ENCODE measurements around the gene RHOT1. TPM values are rescaled to one million over a fixed set of nuclear protein-coding genes. Genes with fewer than 3 reads are reported as not detected.

Gene RHOT1
- total RNA-seq, 1 donor from 2014 or later: 26.2 TPM

DNA sequence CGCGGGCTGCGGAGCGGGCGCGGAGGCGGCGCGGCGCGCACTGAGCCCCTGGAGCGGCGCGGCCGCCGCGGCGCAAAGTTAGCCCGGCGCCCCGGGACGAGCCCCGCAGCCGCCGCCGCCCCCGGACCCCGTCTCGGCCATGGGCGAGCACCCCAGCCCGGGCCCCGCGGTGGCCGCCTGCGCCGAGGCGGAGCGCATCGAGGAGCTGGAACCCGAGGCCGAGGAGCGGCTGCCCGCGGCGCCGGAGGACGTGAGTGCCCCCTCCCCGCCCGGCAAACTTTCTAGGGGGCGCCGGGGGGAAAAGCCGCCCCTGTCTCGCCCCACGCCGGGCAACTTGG, 123.7 kb downstream of the RHOT1 start:
- Mint-ChIP-seq H3K4me3 (no peak overlapping the region), H3K9me3 (no peaks in the 10 kb centered on the region), H3K4me1 (ENCODE audit: unreplicated experiment) (peaks cover 29% of the 10 kb centered on the region), H3K27ac (no peak overlapping the region), H3K36me3 (no peaks in the 10 kb centered on the region), H3K27me3 (peaks cover 84% of the 10 kb centered on the region)
- TF ChIP-seq, protein P1, sequence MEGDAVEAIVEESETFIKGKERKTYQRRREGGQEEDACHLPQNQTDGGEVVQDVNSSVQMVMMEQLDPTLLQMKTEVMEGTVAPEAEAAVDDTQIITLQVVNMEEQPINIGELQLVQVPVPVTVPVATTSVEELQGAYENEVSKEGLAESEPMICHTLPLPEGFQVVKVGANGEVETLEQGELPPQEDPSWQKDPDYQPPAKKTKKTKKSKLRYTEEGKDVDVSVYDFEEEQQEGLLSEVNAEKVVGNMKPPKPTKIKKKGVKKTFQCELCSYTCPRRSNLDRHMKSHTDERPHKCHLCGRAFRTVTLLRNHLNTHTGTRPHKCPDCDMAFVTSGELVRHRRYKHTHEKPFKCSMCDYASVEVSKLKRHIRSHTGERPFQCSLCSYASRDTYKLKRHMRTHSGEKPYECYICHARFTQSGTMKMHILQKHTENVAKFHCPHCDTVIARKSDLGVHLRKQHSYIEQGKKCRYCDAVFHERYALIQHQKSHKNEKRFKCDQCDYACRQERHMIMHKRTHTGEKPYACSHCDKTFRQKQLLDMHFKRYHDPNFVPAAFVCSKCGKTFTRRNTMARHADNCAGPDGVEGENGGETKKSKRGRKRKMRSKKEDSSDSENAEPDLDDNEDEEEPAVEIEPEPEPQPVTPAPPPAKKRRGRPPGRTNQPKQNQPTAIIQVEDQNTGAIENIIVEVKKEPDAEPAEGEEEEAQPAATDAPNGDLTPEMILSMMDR (conservative IDR thresholded peaks at IDR 0.05): no peak
- no peak for DNase-seq (ENCODE audit: extremely low spot score, unreplicated experiment)

DNA sequence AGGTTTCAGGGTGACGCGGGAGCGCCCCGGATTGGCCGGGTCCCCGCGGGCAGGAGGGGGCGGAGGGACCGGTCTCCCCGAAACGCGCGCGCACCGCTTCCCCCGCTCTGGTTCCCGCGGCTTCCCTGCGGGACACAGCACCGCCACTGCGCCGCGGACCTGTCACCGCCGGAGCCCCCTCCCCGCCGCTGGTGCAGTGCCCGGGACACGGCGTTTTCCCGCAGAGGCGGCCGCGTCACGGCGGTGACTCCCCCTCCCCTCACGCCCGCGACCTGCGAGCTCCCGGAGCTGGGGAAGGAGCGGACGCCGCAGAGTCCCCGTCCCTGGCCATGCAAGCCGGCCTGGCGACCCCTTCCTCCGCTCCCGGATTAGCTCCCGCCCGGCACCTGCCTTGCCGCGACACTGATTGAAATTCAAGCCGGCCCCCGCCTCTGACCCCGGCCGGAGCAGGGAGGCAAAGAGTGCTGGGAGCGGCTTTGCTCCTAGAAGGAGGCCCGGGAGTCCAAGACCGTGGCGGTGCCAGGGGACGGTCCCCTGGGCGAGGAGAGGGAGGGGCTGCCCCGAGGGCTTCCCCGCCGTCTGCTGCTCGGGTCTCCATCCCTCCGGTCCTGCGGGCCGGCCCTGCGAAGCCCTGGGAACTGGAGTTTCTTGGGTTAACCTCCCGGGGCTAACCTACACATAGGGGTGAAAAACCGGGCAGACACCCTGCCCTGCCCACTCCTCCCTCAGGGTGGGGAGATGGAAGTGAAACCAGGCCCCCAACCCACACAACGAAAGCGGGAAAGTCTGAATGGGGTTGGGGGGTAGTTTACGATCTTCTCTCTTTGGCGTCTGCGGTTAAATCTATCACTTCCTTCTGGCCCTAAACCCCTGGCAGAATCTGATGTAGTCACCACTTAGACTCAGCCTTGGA, 124.3 kb downstream of the RHOT1 start:
- H3K36me3 Mint-ChIP-seq: no peaks in the 10 kb centered on the region
- H3K4me3 Mint-ChIP-seq: peak overlapping the region; percentile 84
- peaks cover 83% of the 10 kb centered on the region for H3K27me3 Mint-ChIP-seq
- H3K27ac Mint-ChIP-seq: peak overlapping the region; percentile 85
- no peak for DNase-seq (ENCODE audit: extremely low spot score, unreplicated experiment)
- peaks cover 23% of the 10 kb centered on the region for H3K4me1 Mint-ChIP-seq (ENCODE audit: unreplicated experiment)
- no peaks in the 10 kb centered on the region for H3K9me3 Mint-ChIP-seq
- TF ChIP-seq, protein P1 (conservative IDR thresholded peaks at IDR 0.05): no peak

DNA sequence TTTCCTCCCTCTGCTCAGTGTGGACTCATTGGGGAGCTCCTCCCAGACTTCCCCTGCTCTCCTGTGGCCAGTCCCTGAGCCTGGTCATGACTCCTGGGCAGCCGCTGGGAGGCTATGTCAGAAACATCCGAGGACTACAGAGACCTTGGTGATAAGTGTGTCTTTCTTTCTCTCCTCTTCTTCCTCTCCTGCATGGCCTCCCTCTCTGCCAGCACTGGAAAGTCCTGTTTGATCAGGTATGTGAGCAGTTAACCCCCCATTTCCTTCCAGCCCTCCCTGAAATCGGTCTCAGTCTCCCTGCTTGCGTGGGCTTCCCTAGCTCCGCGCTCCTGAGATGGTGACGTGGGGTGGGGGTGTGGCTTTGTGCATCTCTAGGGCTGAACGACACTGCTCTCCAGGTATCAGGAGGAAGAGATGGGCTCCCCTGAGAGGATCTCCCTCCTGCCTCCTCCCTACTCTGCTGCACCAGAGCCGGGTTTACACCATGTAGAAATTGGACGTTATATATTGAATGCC, 125.4 kb downstream of the RHOT1 start:
- Mint-ChIP-seq H3K27me3 (peaks cover 81% of the 10 kb centered on the region), H3K27ac (peak overlapping the region; percentile 85), H3K4me1 (ENCODE audit: unreplicated experiment) (peaks cover 18% of the 10 kb centered on the region), H3K36me3 (no peaks in the 10 kb centered on the region), H3K9me3 (no peaks in the 10 kb centered on the region), H3K4me3 (peak overlapping the region; percentile 84)
- TF ChIP-seq, protein P1 (conservative IDR thresholded peaks at IDR 0.05): no peak
- no peak for DNase-seq (ENCODE audit: extremely low spot score, unreplicated experiment)

DNA sequence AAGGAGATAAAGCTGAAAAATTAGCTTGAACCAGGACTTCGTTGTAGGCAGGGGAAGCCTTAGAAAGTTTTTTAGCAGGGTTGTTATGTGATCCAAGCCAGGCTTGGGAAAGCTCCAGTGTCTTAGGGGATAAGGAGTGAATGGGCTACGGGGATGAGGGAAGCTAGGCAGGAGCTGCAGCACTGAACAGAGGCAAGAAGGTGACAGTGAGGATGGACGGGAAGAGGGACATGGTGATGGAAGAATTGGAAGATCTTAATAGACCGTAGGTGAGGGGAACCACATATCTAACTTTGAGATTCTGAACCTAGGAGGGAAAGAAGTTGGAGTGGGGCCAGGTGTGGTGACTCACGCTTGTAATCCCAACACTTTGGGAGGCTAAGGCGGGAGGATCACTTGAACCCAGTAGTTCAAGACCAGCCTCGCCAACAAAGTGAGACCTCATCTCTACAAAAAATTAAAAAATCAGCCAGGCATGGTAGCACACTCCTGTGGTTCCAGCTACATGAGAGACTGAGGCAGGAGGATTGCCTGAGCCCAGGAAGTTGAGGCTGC, 126.5 kb downstream of the RHOT1 start:
- TF ChIP-seq, protein P1 (conservative IDR thresholded peaks at IDR 0.05): no peak
- Mint-ChIP-seq H3K27me3 (peaks cover 71% of the 10 kb centered on the region), H3K4me3 (peak overlapping the region; percentile 84), H3K4me1 (ENCODE audit: unreplicated experiment) (peaks cover 18% of the 10 kb centered on the region), H3K27ac (no peak overlapping the region), H3K9me3 (no peaks in the 10 kb centered on the region), H3K36me3 (no peaks in the 10 kb centered on the region)
- DNase-seq (ENCODE audit: extremely low spot score, unreplicated experiment): no peak

DNA sequence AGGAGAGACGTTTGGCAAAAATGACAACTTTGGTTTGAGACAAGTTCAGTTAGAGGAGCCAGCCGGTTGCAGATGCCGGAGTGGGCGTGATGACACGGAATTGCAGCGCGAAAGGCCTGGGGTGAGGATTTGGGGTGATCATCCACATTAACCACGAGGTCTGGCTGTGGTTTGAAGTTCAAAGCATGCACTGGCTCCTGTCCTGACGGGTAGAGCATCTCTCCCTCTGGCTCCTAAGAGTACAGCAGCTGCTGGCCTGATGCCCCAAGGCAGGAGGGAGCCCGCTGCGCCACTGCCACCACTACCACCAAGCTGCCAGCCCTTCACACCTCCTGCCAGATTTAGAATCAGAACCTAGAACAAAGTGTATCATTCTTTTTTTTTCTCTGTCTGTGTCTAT, 127.1 kb downstream of the RHOT1 start:
- H3K9me3 Mint-ChIP-seq: no peaks in the 10 kb centered on the region
- no peak for DNase-seq (ENCODE audit: extremely low spot score, unreplicated experiment)
- H3K4me3 Mint-ChIP-seq: no peak overlapping the region
- H3K27ac Mint-ChIP-seq: no peak overlapping the region
- H3K27me3 Mint-ChIP-seq: peaks cover 69% of the 10 kb centered on the region
- TF ChIP-seq, protein P1 (conservative IDR thresholded peaks at IDR 0.05): no peak
- H3K36me3 Mint-ChIP-seq: no peaks in the 10 kb centered on the region
- H3K4me1 Mint-ChIP-seq (ENCODE audit: unreplicated experiment): peaks cover 15% of the 10 kb centered on the region

All from type B pancreatic cell (in vitro differentiated cells).